ENCODE results near the gene MDM1. TPM values are rescaled to one million over a fixed set of nuclear protein-coding genes. Genes with fewer than 3 reads are reported as not detected.

MDM1 gene
- total RNA-seq, 6 donors from 2014 or later: 3.9 to 29.3 (median 11.0) TPM

- ATAC-seq (ENCODE audit: low FRiP score in 2 of 2) (no peak), DNase-seq (no peak)
- Histone ChIP-seq H3K27me3 (no peaks in the 10 kb centered on the region), H3K27ac (no peak overlapping the region), H3K9me3 (no peaks in the 10 kb centered on the region), H3K36me3 (no peaks in the 10 kb centered on the region), H3K4me3 (no peak overlapping the region), H3K4me1 (peaks cover 17 to 38% (median 28%) of the 10 kb centered on the region in 4 donors)
- 81 to 83% methylated on average over 3 of the region's 3 CpGs for WGBS, 2 donors
- TF ChIP-seq POLR2A (IDR thresholded peaks at IDR 0.05) (no peak), POLR2AphosphoS5 (IDR thresholded peaks at IDR 0.05) (no peak), EP300 (IDR thresholded peaks at IDR 0.05) (no peak)
- TF ChIP-seq, protein P1, sequence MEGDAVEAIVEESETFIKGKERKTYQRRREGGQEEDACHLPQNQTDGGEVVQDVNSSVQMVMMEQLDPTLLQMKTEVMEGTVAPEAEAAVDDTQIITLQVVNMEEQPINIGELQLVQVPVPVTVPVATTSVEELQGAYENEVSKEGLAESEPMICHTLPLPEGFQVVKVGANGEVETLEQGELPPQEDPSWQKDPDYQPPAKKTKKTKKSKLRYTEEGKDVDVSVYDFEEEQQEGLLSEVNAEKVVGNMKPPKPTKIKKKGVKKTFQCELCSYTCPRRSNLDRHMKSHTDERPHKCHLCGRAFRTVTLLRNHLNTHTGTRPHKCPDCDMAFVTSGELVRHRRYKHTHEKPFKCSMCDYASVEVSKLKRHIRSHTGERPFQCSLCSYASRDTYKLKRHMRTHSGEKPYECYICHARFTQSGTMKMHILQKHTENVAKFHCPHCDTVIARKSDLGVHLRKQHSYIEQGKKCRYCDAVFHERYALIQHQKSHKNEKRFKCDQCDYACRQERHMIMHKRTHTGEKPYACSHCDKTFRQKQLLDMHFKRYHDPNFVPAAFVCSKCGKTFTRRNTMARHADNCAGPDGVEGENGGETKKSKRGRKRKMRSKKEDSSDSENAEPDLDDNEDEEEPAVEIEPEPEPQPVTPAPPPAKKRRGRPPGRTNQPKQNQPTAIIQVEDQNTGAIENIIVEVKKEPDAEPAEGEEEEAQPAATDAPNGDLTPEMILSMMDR (IDR thresholded peaks at IDR 0.05): no peak
Observed at GRCh38 chr12:68370667-68371066, 38.5 kb upstream of the MDM1 start.

GRCh38 chr12:68370006-68370590, 37.9 kb upstream of the MDM1 start:
- Histone ChIP-seq H3K36me3 (no peaks in the 10 kb centered on the region), H3K4me1 (peaks cover 20 to 44% (median 32%) of the 10 kb centered on the region in 4 donors)
- ATAC-seq (ENCODE audit: low FRiP score in 2 of 2): peak in 1 of 2 donors; percentile 56

DNA sequence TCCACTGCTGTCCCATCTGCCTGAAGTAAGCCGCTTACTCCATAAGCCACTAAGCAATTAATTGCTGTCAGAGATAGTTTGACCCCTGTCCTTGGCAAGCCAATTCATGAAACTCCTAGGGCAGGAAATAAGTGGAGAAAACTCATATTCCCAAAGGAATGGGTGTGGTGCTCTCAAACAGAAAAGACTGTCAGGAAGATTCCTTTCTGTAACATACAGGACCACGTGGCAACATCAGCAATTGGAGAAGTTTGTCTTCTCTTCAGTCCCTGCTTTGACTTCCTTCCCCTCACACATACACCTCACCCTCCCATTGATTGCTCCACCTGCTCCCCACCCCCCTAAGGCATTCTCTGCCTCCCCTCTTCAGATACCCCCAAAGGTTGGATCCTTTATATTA, 36.2 kb upstream of the MDM1 start:
- TF ChIP-seq EP300 (IDR thresholded peaks at IDR 0.05) (no peak), POLR2A (IDR thresholded peaks at IDR 0.05) (no peak), POLR2AphosphoS5 (IDR thresholded peaks at IDR 0.05) (no peak)
- TF ChIP-seq, protein P1 (IDR thresholded peaks at IDR 0.05): no peak
- H3K9me3 ChIP-seq: no peaks in the 10 kb centered on the region
- no peaks in the 10 kb centered on the region for H3K27me3 ChIP-seq
- peak overlapping the region in 2 of 4 donors; percentile 20 to 94 for H3K27ac ChIP-seq
- H3K36me3 ChIP-seq: no peaks in the 10 kb centered on the region
- DNase-seq (no peak), ATAC-seq (ENCODE audit: low FRiP score in 2 of 2) (peak in 1 of 2 donors; percentile 0)
- no peak overlapping the region for H3K4me3 ChIP-seq
- H3K4me1 ChIP-seq: peaks cover 33 to 55% (median 45%) of the 10 kb centered on the region in 4 donors
- 50 to 53% methylated on average over 2 of the region's 2 CpGs for WGBS, 2 donors

More at GRCh38 chr12:68370006-68370590, 37.9 kb upstream of the MDM1 start:
- Histone ChIP-seq H3K4me3 (no peak overlapping the region), H3K27me3 (no peaks in the 10 kb centered on the region), H3K9me3 (no peaks in the 10 kb centered on the region), H3K27ac (no peak overlapping the region)
- no peak for DNase-seq
- TF ChIP-seq POLR2AphosphoS5 (IDR thresholded peaks at IDR 0.05): no peak
- TF ChIP-seq, protein P1 (IDR thresholded peaks at IDR 0.05): no peak
- TF ChIP-seq EP300 (IDR thresholded peaks at IDR 0.05): no peak
- TF ChIP-seq POLR2A (IDR thresholded peaks at IDR 0.05): no peak
- WGBS, 2 donors: 78 to 83% methylated on average over 8 of the region's 8 CpGs

- WGBS, 2 donors: 62% methylated on average over 2 of the region's 2 CpGs
- Histone ChIP-seq H3K27me3 (no peaks in the 10 kb centered on the region), H3K4me1 (peaks cover 33 to 51% (median 44%) of the 10 kb centered on the region in 4 donors), H3K27ac (peak overlapping the region in 2 of 4 donors; percentile 20 to 94), H3K9me3 (no peaks in the 10 kb centered on the region), H3K36me3 (no peaks in the 10 kb centered on the region), H3K4me3 (no peak overlapping the region)
- ATAC-seq (ENCODE audit: low FRiP score in 2 of 2) (peak in 1 of 2 donors; percentile 43), DNase-seq (no peak)
- TF ChIP-seq POLR2AphosphoS5 (IDR thresholded peaks at IDR 0.05): peak in 1 of 2 donors; percentile 12
- TF ChIP-seq, protein P1 (IDR thresholded peaks at IDR 0.05): no peak
Observed at GRCh38 chr12:68367903-68368302, 35.7 kb upstream of the MDM1 start.

- 18 to 47% methylated on average over 1 of the region's 1 CpG for WGBS, 2 donors
- Histone ChIP-seq H3K4me3 (no peak overlapping the region), H3K36me3 (no peaks in the 10 kb centered on the region), H3K9me3 (no peaks in the 10 kb centered on the region), H3K27ac (peak overlapping the region; percentile 5 to 94 (median 29)), H3K27me3 (no peaks in the 10 kb centered on the region), H3K4me1 (peaks cover 33 to 50% (median 42%) of the 10 kb centered on the region in 4 donors)
- ATAC-seq (ENCODE audit: low FRiP score in 2 of 2) (no peak), DNase-seq (no peak)
- TF ChIP-seq EP300 (IDR thresholded peaks at IDR 0.05): no peak
- TF ChIP-seq, protein P1 (IDR thresholded peaks at IDR 0.05): no peak
- TF ChIP-seq POLR2AphosphoS5 (IDR thresholded peaks at IDR 0.05): no peak
- no peak for TF ChIP-seq POLR2A (IDR thresholded peaks at IDR 0.05)
Observed at GRCh38 chr12:68367116-68367515, 35.0 kb upstream of the MDM1 start.

Measured in upper lobe of left lung (tissue), 6 donors.